Activated CD4-positive, alpha-beta T cell treated with anti-CD3 and anti-CD28 coated beads for 36 hours (primary cell): Measurements from ENCODE around the gene SALL4. TPM values are rescaled to one million over a fixed set of nuclear protein-coding genes. Genes with fewer than 3 reads are reported as not detected.
"Not testable (repeated sequence)": the region's sequence is repeated elsewhere in the genome, so short reads cannot be mapped to it uniquely, and the experiment has no call there.

ENCODE experiments used
- ATAC-seq: fragments of 200-7000 bp; cut with Tn5 transposase; one replicate; pipeline ENCODE4 v1.10.0; 2021; ENCODE audit warnings: mild to moderate bottlenecking, moderate library complexity
- CTCF ChIA-PET: fragments of 350-600 bp; sonication (Branson Sonifier 250); formaldehyde crosslinking; loops from one replicate; lab custom pipeline; 2021; ENCODE audit warnings: antibody characterized with exemption; lab: Charles Lee
- POLR2A ChIA-PET: fragments of 350-600 bp; sonication (Branson Sonifier 250); formaldehyde crosslinking; loops from one replicate; lab custom pipeline; 2021; ENCODE audit warnings: antibody characterized with exemption, inconsistent platforms; lab: Charles Lee
- DNase-seq: peaks from one replicate; pipeline ENCODE4 v3.0.0-alpha.2; 2020
- H3K27ac Mint-ChIP-seq: one replicate; pipeline ENCODE4 v1.8.0; 2021; ENCODE audit warnings: mixed read lengths
- H3K27me3 Mint-ChIP-seq: one replicate; pipeline ENCODE4 v1.8.0; 2021; ENCODE audit warnings: mixed read lengths
- H3K36me3 Mint-ChIP-seq: one replicate; pipeline ENCODE4 v1.8.0; 2021; ENCODE audit warnings: low read depth, mixed read lengths
- H3K4me1 Mint-ChIP-seq: one replicate; pipeline ENCODE4 v1.8.0; 2021; ENCODE audit warnings: mixed read lengths
- H3K4me3 Mint-ChIP-seq: one replicate; pipeline ENCODE4 v1.8.0; 2021; ENCODE audit warnings: mild to moderate bottlenecking, moderate library complexity, mixed read lengths
- H3K9me3 Mint-ChIP-seq: one replicate; pipeline ENCODE4 v1.8.0; 2021; ENCODE audit warnings: low read depth, mixed read lengths
- intact Hi-C, 2 experiments: fragments of 100-400 bp; cut with DNase I in 1 of 2; cut with micrococcal nuclease in 1 of 2; formaldehyde crosslinking; loops; one replicate each; pipeline versions ENCODE4 v1.14.2 to v1.15.1; 2022 to 2024; cut with DNase I, micrococcal nuclease
- total RNA-seq, 2 experiments: library from RNA; stranded (reverse); gene quantifications; one replicate each; pipeline ENCODE4 v1.2.3, GENCODE V29; 2021

The SALL4 gene
- total RNA-seq, 2 experiments from 2014 or later = 0.11 TPM; not detected in 1

- H3K9me3 Mint-ChIP-seq, intact Hi-C loops: not testable (repeated sequence)
Observed at GRCh38 chr20:51816856-51817255, 14.5 kb upstream of the SALL4 start.

DNA sequence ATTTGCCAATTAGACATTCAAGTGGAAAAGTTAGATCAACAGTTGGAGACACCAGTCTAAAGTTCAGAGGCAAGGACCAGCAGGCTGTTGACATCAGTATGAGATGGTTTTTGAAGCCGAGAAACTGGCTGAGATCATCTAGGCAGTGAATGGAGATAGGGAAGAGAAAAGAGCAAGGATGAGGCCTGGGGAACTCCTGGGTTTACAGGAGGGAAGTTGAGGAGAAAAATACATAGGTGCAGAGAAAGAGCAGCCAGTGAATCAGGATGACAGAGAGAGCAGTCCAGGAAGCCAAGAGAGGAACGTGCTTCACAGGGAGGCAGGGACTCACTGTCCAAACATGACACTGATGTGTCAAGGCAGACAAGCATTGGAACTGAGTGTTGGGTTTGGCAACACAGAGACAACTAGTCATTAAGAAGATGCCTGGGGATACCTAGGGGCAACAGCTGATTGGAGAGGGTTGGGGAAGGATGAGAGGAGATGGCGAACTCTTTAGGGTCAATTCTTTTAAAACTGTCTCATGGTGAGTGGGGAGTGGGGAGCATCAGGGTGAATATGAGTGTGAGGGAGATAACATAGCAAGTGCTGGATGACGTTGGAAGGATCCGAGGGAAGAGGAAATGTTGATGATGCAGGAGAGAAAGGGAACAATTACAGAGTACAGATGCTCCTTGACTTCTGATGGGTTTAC, 13.2 kb upstream of the SALL4 start:
- no peak for DNase-seq
- POLR2A ChIA-PET = no interaction called here
- Mint-ChIP-seq H3K27ac (no peak overlapping the region), H3K4me3 (no peak overlapping the region), H3K4me1 (no peaks in the 10 kb centered on the region), H3K9me3 (no peaks in the 10 kb centered on the region), H3K36me3 (no peaks in the 10 kb centered on the region), H3K27me3 (peaks cover 9% of the 10 kb centered on the region)
- no peak for ATAC-seq
- intact Hi-C loops = no loop called here
- CTCF ChIA-PET = no interaction called here

More at GRCh38 chr20:51816856-51817255, 14.5 kb upstream of the SALL4 start:
- peaks cover 11% of the 10 kb centered on the region for H3K27me3 Mint-ChIP-seq
- H3K36me3 Mint-ChIP-seq, POLR2A ChIA-PET, DNase-seq, H3K4me3 Mint-ChIP-seq, ATAC-seq, H3K27ac Mint-ChIP-seq, H3K4me1 Mint-ChIP-seq, CTCF ChIA-PET: not testable (repeated sequence)

DNA sequence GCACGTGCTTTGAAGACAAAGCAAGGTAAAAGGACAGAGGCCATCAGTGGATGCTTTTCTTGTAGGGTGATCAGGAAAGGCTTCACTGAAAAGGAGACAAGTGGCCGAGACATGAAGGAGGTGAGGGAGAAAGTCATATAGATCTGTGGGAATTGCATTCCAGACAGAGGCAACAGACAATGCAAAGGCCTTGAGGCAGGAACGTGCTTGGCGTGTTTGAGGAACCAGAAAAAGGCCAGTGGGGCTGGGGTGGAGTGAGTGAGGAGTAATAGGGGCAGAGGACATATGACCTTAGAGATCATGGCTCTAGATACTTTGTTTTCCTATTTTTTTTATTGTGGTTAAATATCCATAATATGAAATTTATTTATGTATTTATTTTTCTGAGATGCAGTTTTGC, 10.5 kb upstream of the SALL4 start:
- H3K27me3 Mint-ChIP-seq = peaks cover 9% of the 10 kb centered on the region
- H3K27ac Mint-ChIP-seq = no peak overlapping the region
- ATAC-seq (no peak), DNase-seq (no peak)
- ChIA-PET CTCF (no interaction called here), POLR2A (interaction anchor here (0.7 kb wide), 1 partner anchor 13 kb away, joined by 4 read pairs; no protein-coding TSS in a partner anchor)
- no peaks in the 10 kb centered on the region for H3K9me3 Mint-ChIP-seq
- intact Hi-C loops = no loop called here
- H3K4me3 Mint-ChIP-seq = no peak overlapping the region
- no peaks in the 10 kb centered on the region for H3K4me1 Mint-ChIP-seq
- H3K36me3 Mint-ChIP-seq = no peaks in the 10 kb centered on the region

DNA sequence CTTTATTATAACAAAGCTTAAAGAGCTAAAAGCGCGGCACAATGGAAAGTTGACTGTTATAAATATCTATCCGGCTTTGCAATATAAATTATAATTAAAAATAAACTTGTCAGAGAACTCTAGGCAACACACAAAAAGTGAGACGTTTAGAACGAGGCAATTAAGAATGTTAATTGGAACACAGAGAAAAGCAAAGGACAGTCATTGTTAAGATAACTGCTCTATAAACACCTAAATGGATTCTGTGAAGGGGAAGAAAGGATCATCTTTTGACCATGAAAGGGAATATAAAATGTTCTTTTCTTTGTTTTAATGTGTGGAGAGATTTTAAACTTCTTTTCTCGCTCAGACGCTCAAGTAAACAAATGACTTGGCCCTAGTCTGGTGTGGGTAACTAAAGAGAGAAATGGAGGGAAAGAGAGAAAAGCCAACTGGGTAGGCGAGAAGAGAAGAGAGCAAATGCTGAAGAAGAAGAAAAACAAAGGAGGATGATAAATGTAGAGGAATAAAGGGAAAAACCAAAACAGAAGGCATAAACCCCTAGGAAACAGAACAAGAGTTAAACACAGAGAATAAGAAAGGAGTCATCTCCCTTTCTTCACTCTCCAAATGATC, 9.3 kb upstream of the SALL4 start:
- CTCF ChIA-PET = no interaction called here
- Mint-ChIP-seq H3K4me1 (no peaks in the 10 kb centered on the region), H3K27me3 (peaks cover 9% of the 10 kb centered on the region), H3K4me3 (no peak overlapping the region), H3K27ac (no peak overlapping the region), H3K36me3 (no peaks in the 10 kb centered on the region), H3K9me3 (no peaks in the 10 kb centered on the region)
- DNase-seq = no peak
- ATAC-seq = no peak
- POLR2A ChIA-PET = no interaction called here
- intact Hi-C loops = no loop called here

DNA sequence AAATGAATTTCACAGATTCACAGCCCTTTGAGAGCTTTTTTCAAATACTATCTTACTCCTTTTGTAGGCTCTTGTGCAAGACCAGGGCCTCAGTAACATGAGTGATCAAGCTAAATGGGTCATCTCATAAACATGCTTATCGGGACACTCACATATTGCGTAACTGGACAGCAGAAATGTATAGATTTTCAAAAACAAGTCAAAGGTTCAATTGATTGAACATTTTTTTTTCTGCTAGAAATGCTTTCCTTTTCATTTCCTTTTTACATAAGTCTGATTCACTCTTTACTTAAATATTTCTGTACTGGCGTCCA, 8.7 kb upstream of the SALL4 start:
- Mint-ChIP-seq H3K4me3 (no peak overlapping the region), H3K27me3 (peaks cover 12% of the 10 kb centered on the region), H3K36me3 (no peaks in the 10 kb centered on the region), H3K9me3 (no peaks in the 10 kb centered on the region), H3K27ac (no peak overlapping the region), H3K4me1 (no peaks in the 10 kb centered on the region)
- intact Hi-C loops = no loop called here
- DNase-seq (no peak), ATAC-seq (no peak)
- ChIA-PET POLR2A (no interaction called here), CTCF (no interaction called here)

DNA sequence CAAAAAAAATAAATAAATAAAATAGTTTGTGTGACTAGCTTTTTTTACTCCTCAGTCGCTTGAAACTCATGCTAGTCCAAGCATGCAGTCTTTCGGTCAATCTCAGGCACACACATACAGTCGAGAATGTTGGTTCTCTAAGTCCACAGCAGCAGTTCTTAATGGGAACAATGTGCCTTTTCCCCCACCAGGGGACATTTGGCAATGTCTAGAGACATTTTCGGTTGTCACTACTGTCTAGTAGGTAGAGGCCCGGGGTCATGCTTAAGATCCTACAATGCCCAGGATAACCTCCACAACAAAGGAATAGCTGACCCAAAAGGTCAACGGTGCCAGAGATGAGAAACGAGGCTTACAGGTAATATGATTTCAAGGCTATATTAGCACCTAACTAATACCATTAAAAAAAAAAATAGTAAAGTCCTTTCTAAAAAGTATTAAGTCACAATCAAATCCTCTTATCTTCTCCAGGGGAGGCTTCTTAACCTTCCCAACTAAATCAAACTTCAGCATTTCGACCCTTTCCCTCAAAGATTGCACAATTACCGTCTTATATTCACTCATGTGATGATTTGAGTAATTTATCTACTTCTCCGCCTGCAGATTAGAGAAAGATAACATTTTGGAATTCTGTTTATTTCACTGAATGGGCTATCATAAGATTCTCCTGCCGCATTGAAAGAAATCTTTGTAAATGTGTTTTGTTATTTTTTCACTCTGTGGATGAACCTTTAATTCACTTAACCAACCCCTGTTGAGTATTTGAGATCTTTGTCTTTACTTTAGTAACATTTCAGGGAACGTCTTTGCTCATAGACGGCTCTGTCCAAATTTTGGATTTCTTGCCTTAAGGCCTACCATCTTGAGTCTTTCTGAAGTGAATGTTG, 8.1 kb upstream of the SALL4 start:
- Mint-ChIP-seq H3K36me3 (no peaks in the 10 kb centered on the region), H3K4me1 (no peaks in the 10 kb centered on the region), H3K4me3 (no peak overlapping the region), H3K9me3 (no peaks in the 10 kb centered on the region), H3K27ac (no peak overlapping the region), H3K27me3 (peaks cover 12% of the 10 kb centered on the region)
- ChIA-PET CTCF (no interaction called here), POLR2A (interaction anchor here (0.6 kb wide), 1 partner anchor 59 kb away, joined by 4 read pairs; no protein-coding TSS in a partner anchor)
- intact Hi-C loops = no loop called here
- no peak for DNase-seq
- ATAC-seq = no peak

- ChIA-PET POLR2A (no interaction called here), CTCF (interaction anchor here (0.6 to 1.1 kb wide), 3 partner anchors 8 to 45 kb away, joined by 3 read pairs; no protein-coding TSS in a partner anchor)
- intact Hi-C loops = no loop called here
- H3K4me1 Mint-ChIP-seq = no peaks in the 10 kb centered on the region
- DNase-seq = no peak
- H3K9me3 Mint-ChIP-seq = no peaks in the 10 kb centered on the region
- no peak overlapping the region for H3K4me3 Mint-ChIP-seq
- ATAC-seq = no peak
- H3K36me3 Mint-ChIP-seq = no peaks in the 10 kb centered on the region
- no peak overlapping the region for H3K27ac Mint-ChIP-seq
- peaks cover 16% of the 10 kb centered on the region for H3K27me3 Mint-ChIP-seq
Observed at GRCh38 chr20:51807720-51808250, 5.5 kb upstream of the SALL4 start.

DNA sequence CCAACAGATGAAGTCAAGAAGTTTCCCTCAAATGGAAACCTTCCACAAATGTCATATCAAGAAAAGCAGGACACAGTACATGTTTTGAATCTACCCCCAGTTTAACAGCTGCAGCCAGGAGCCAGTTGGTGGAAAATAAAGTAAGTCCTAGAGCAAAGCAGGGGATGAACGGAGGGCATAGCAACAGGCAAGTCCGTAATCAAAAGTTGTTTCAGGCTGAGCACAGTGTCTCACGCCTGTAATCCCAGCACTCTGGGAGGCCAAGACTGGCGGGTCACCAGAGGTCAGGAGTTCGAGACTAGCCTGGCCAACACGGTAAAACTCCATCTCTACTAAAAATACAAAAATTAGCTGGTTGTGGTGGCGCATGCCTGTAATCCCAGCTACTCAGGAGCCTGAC, 2.4 kb upstream of the SALL4 start:
- Mint-ChIP-seq H3K4me1 (peaks cover 8% of the 10 kb centered on the region), H3K9me3 (no peaks in the 10 kb centered on the region), H3K27me3 (peaks cover 35% of the 10 kb centered on the region), H3K4me3 (no peak overlapping the region), H3K36me3 (no peaks in the 10 kb centered on the region), H3K27ac (no peak overlapping the region)
- ChIA-PET CTCF (no interaction called here), POLR2A (interaction anchor here (0.6 kb wide), 1 partner anchor 351 kb away, joined by 3 read pairs; no protein-coding TSS in a partner anchor)
- no peak for DNase-seq
- ATAC-seq = no peak
- intact Hi-C loops = loop anchor here in 1 of 2 experiments (5.0 kb wide), 1 partner anchor 102 kb away; no protein-coding TSS in a partner anchor

DNA sequence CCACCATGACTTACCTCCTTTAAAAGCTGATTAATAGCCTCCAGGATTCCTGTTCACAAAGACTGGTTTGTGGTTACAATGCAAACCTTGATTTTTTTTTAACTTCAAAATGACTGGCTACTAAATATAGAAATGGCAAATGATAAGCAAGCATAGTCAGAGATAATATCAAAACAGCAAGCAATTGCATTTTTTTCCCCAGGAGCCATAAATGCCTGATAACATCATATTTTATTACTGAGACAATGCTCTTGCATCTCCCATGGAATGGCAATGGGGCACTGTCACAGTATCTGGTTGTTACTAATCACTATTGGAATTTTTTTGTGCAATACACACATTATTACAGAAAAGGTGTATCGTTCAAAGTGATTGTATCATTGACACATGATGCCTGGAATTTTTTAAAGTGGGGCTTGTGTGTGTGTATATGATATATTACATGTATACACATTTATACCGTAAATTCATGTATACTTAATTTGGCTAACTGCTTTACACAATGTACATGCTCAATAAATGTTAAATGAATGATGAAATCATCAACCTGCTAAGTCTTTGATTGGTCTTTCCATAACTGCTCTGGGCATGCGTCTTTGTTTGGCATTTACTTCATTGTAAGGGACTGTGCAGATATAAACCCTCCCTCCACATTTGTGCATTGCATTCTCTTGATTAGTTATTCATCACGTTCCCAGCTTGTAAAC, 980 bp upstream of the SALL4 start:
- CTCF ChIA-PET = interaction anchor here (0.6 to 1.1 kb wide), 4 partner anchors 69 to 388 kb away, joined by 3 read pairs; no protein-coding TSS in a partner anchor
- no peak overlapping the region for H3K4me3 Mint-ChIP-seq
- no peak for DNase-seq

DNA sequence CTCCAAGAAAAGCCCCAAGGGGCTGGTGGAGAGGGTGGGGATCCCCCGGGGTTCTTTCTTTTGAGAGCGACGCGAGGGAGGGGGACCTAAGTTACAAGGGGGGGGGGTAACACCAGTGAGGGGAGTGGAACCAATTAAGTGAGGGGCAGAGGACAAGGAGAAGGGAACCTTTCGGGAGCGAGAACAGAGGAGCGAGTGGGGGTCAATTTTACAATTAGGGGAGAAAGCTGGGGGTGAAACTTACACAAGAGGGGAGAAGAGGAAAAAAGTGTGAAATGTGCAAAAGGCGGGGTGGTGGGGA, 548 bp downstream of the SALL4 start:
- ATAC-seq = no peak
- DNase-seq = no peak
- Mint-ChIP-seq H3K4me3 (no peak overlapping the region), H3K4me1 (peaks cover 8% of the 10 kb centered on the region), H3K27ac (no peak overlapping the region), H3K27me3 (peaks cover 57% of the 10 kb centered on the region), H3K36me3 (no peaks in the 10 kb centered on the region), H3K9me3 (no peaks in the 10 kb centered on the region)
- ChIA-PET CTCF (interaction anchor here (0.8 to 1.0 kb wide), 2 partner anchors 30 to 326 kb away, joined by 3 read pairs; no protein-coding TSS in a partner anchor), POLR2A (no interaction called here)
- intact Hi-C loops = loop anchor here in 1 of 2 experiments (2.0 to 5.0 kb wide), 2 partner anchors 35 to 99 kb away; no protein-coding TSS in a partner anchor

More for the DNA sequence above, 980 bp upstream of the SALL4 start:
- no peak overlapping the region for H3K27ac Mint-ChIP-seq
- POLR2A ChIA-PET = no interaction called here
- H3K9me3 Mint-ChIP-seq = no peaks in the 10 kb centered on the region
- peaks cover 8% of the 10 kb centered on the region for H3K4me1 Mint-ChIP-seq
- no peak for ATAC-seq
- peaks cover 49% of the 10 kb centered on the region for H3K27me3 Mint-ChIP-seq
- intact Hi-C loops = loop anchor here in 1 of 2 experiments (5.0 kb wide), 1 partner anchor 101 kb away; no protein-coding TSS in a partner anchor
- H3K36me3 Mint-ChIP-seq = no peaks in the 10 kb centered on the region
